Measurements from ENCODE around the gene RASGRF2. TPM values are rescaled to one million over a fixed set of nuclear protein-coding genes. Genes with fewer than 3 reads are reported as not detected.
A peak's percentile ranks its signal among the peaks of the same experiment; 100 is the strongest.

The RASGRF2 gene
- 1 to 10 TPM; 1.2 to 2.3 TPM for total RNA-seq
- long read RNA-seq: 0 reads

- ATAC-seq (peak; percentile 74), DNase-seq (peak; percentile 34 to 65)
- intact Hi-C loops (cut with DNase I, micrococcal nuclease): no loop called here
These were observed at the start of gene RASGRF2 for GRCh38 chr5:80959768-80960442. RASGRF2 (plus strand) TSS chr5:80960363; CDS start chr5:80960739, 376 bp downstream.

GRCh38 chr5:80912479-80912878, 47.7 kb upstream of the RASGRF2 start:
- DNase-seq (no peak), ATAC-seq (no peak)
- intact Hi-C loops (cut with DNase I, micrococcal nuclease): no loop called here

- no peak for ATAC-seq
- no peak for DNase-seq
- intact Hi-C loops (cut with DNase I, micrococcal nuclease): no loop called here
These were observed 44.4 kb upstream of the RASGRF2 start for GRCh38 chr5:80915716-80916115.

- intact Hi-C loops (cut with DNase I, micrococcal nuclease): no loop called here
- DNase-seq (no peak), ATAC-seq (no peak)
These were observed 43.5 kb upstream of the RASGRF2 start for GRCh38 chr5:80916676-80917075.

- DNase-seq (no peak), ATAC-seq (no peak)
- intact Hi-C loops (cut with DNase I, micrococcal nuclease): no loop called here
These were observed 42.5 kb upstream of the RASGRF2 start for GRCh38 chr5:80917631-80918030.

GRCh38 chr5:80919678-80920196, 40.4 kb upstream of the RASGRF2 start:
- ATAC-seq (no peak), DNase-seq (no peak)
- intact Hi-C loops (cut with DNase I, micrococcal nuclease): no loop called here

- no peak for DNase-seq
- ATAC-seq: no peak
- intact Hi-C loops (cut with DNase I, micrococcal nuclease): no loop called here
These were observed 39.8 kb upstream of the RASGRF2 start for GRCh38 chr5:80920333-80920732.

- DNase-seq (no peak), ATAC-seq (no peak)
- intact Hi-C loops (cut with DNase I, micrococcal nuclease): no loop called here
These were observed 39.1 kb upstream of the RASGRF2 start for GRCh38 chr5:80921026-80921425.

- intact Hi-C loops (cut with DNase I, micrococcal nuclease): no loop called here
- DNase-seq: no peak
- ATAC-seq: no peak
These were observed 34.2 kb upstream of the RASGRF2 start for GRCh38 chr5:80925931-80926330.

GRCh38 chr5:80926536-80926935, 33.6 kb upstream of the RASGRF2 start:
- ATAC-seq: no peak
- intact Hi-C loops (cut with DNase I, micrococcal nuclease): no loop called here
- DNase-seq: no peak

GRCh38 chr5:80926979-80927656, 33.0 kb upstream of the RASGRF2 start:
- intact Hi-C loops (cut with DNase I, micrococcal nuclease): no loop called here
- DNase-seq (no peak), ATAC-seq (no peak)

- ATAC-seq: no peak
- intact Hi-C loops (cut with DNase I, micrococcal nuclease): no loop called here
These were observed 32.1 kb upstream of the RASGRF2 start for GRCh38 chr5:80928073-80928472.

GRCh38 chr5:80930940-80931339, 29.2 kb upstream of the RASGRF2 start:
- DNase-seq (no peak), ATAC-seq (no peak)
- intact Hi-C loops (cut with DNase I, micrococcal nuclease): no loop called here

More at GRCh38 chr5:80928073-80928472, 32.1 kb upstream of the RASGRF2 start:
- DNase-seq: no peak

- no peak for ATAC-seq
- DNase-seq: no peak
- intact Hi-C loops (cut with DNase I, micrococcal nuclease): no loop called here
These were observed 28.8 kb upstream of the RASGRF2 start for GRCh38 chr5:80931411-80931810.

- ATAC-seq (no peak), DNase-seq (no peak)
- intact Hi-C loops (cut with DNase I, micrococcal nuclease): no loop called here
These were observed 27.1 kb upstream of the RASGRF2 start for GRCh38 chr5:80933036-80933435.

- intact Hi-C loops (cut with DNase I, micrococcal nuclease): no loop called here
- no peak for DNase-seq
- ATAC-seq: no peak
These were observed 25.4 kb upstream of the RASGRF2 start for GRCh38 chr5:80934751-80935150.

- peak; percentile 36 for ATAC-seq
- intact Hi-C loops (cut with DNase I, micrococcal nuclease): no loop called here
- no peak for DNase-seq
These were observed 24.3 kb upstream of the RASGRF2 start for GRCh38 chr5:80935811-80936385.

GRCh38 chr5:80936881-80937280, 23.3 kb upstream of the RASGRF2 start:
- ATAC-seq (no peak), DNase-seq (no peak)
- intact Hi-C loops (cut with DNase I, micrococcal nuclease): no loop called here

- DNase-seq (no peak), ATAC-seq (no peak)
- intact Hi-C loops (cut with DNase I, micrococcal nuclease): no loop called here
These were observed 22.4 kb upstream of the RASGRF2 start for GRCh38 chr5:80937584-80938356.

Data from left colon (tissue), 2 donors.